ENCODE data around the gene GDAP1L1.

DNA sequence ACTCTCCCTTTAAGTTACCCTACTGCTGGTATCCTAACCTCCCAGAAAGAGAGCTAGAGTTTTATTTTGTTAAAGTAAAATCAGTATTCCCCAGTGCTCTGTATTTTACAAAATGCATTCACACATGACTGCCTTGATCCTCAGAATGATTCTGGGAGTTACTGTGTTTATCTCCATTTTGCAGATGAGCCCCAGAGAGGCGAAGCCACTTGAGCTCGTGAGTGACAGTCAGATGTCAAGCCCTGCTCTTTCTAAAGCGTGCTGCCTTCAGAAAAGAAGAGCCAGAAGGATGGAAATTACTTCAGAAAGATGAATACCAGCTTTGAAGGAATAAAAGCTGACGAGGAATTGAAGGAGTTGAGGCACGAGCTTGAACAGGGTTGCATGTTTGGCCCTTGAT lies 22.5 kb upstream of the GDAP1L1 start:
- TF ChIP-seq, protein P1, sequence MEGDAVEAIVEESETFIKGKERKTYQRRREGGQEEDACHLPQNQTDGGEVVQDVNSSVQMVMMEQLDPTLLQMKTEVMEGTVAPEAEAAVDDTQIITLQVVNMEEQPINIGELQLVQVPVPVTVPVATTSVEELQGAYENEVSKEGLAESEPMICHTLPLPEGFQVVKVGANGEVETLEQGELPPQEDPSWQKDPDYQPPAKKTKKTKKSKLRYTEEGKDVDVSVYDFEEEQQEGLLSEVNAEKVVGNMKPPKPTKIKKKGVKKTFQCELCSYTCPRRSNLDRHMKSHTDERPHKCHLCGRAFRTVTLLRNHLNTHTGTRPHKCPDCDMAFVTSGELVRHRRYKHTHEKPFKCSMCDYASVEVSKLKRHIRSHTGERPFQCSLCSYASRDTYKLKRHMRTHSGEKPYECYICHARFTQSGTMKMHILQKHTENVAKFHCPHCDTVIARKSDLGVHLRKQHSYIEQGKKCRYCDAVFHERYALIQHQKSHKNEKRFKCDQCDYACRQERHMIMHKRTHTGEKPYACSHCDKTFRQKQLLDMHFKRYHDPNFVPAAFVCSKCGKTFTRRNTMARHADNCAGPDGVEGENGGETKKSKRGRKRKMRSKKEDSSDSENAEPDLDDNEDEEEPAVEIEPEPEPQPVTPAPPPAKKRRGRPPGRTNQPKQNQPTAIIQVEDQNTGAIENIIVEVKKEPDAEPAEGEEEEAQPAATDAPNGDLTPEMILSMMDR (IDR thresholded peaks at IDR 0.05) = no peak
- no peak for TF ChIP-seq ZFX (IDR thresholded peaks at IDR 0.05; ENCODE audit: borderline replicate concordance)

Measured in 22Rv1 (cell line).